ENCODE results near the gene C1GALT1.
"Not testable (repeated sequence)": the region's sequence is repeated elsewhere in the genome, so short reads cannot be mapped to it uniquely, and the experiment has no call there.

C1GALT1 gene

GRCh38 chr7:7239346-7239745, 57.0 kb downstream of the C1GALT1 start:
- DNase-seq: no peak

- no peak for DNase-seq
Observed at GRCh38 chr7:7242899-7243298, 60.6 kb downstream of the C1GALT1 start.

GRCh38 chr7:7245233-7245632, 62.9 kb downstream of the C1GALT1 start:
- not testable (repeated sequence) for DNase-seq

- no peak for DNase-seq
Observed at GRCh38 chr7:7246223-7246622, 63.9 kb downstream of the C1GALT1 start.

GRCh38 chr7:7247658-7248057, 65.3 kb downstream of the C1GALT1 start:
- DNase-seq: no peak

- DNase-seq: no peak
Observed at GRCh38 chr7:7249814-7250213, 67.5 kb downstream of the C1GALT1 start.

- DNase-seq: no peak
Observed at GRCh38 chr7:7251742-7252141, 69.4 kb downstream of the C1GALT1 start.

- DNase-seq: no peak
Observed at GRCh38 chr7:7254319-7254718, 72.0 kb downstream of the C1GALT1 start.

- DNase-seq: no peak
Observed at GRCh38 chr7:7254908-7255307, 72.6 kb downstream of the C1GALT1 start.

- no peak for DNase-seq
Observed at GRCh38 chr7:7256731-7257274, 74.5 kb downstream of the C1GALT1 start.

- DNase-seq: no peak
Observed at GRCh38 chr7:7257899-7258692, 75.8 kb downstream of the C1GALT1 start.

GRCh38 chr7:7261863-7262262, 79.5 kb downstream of the C1GALT1 start:
- DNase-seq: no peak

- no peak for DNase-seq
Observed at GRCh38 chr7:7263297-7264230, 81.2 kb downstream of the C1GALT1 start.

- no peak for DNase-seq
Observed at GRCh38 chr7:7264306-7265040, 82.1 kb downstream of the C1GALT1 start.

- no peak for DNase-seq
Observed at GRCh38 chr7:7265081-7266075, 83.0 kb downstream of the C1GALT1 start.

- no peak for DNase-seq
Observed at GRCh38 chr7:7266257-7266881, 84.0 kb downstream of the C1GALT1 start.

GRCh38 chr7:7271094-7271874, 88.9 kb downstream of the C1GALT1 start:
- no peak for DNase-seq

- no peak for DNase-seq
Observed at GRCh38 chr7:7272294-7272693, 90.0 kb downstream of the C1GALT1 start.

- no peak for DNase-seq
Observed at GRCh38 chr7:7274782-7275181, 92.4 kb downstream of the C1GALT1 start.

- DNase-seq: peak in 1 of 2 experiments; percentile 25
Observed at GRCh38 chr7:7276161-7276560, 93.8 kb downstream of the C1GALT1 start.

Data from NCI-H2081 (cell line).